Smooth muscle cell of the umbilical artery (primary cell): Measurements from ENCODE around the gene IFT80. TPM values are rescaled to one million over a fixed set of nuclear protein-coding genes. Genes with fewer than 3 reads are reported as not detected.

Experiments used
- total RNA-seq: library from RNA; depleted of rRNA; stranded (reverse); fragments of >200 nt; gene quantifications from 2 replicates; pipeline ENCODE4 v1.2.3, GENCODE V29; 2014

IFT80 gene
- 61.2 and 63.7 TPM in 2 replicates for total RNA-seq

DNA sequence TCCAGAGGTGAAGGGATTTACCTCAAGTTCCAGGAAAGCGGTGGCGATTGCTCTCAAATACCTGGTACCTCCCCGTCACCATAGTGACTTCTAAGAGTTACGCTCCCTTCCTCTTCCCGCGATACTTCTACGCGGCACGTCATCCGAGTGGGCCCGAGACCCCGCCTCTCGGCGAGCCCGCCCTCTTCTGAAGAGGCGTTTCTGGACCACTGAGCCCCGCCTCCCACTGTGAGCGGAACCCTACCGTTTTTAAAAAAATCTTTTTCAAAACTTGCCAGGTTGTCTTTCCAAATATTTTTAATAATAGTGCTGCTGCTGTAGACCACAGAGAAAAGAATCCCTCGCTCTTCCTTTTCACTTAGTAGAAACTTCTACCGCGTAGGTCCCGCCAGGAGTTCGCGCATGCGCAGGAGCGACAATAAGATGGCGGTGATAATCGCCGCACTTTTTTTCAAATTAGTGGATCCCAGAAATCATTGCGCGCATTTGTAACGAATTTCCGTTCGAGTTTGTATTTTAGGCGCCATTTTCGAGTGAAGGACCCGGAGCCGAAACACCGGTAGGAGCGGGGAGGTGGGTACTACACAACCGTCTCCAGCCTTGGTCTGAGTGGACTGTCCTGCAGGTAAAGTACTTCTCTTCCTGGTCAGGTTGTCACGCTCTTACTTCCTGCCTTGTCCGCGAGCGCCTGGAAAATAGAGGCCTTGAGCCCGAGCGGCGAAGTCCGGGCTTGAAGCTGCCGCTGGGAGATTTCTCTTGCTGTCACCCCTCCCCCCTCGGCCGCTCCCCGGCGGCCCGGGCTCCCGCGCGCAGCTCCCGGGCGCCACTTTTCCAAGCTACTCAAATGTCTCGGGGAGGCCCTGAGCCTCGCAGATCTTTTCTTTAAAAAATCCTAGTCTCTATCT, at the start of gene IFT80, which contains the start of gene SMC4:
Gene IFT80, minus strand, starts transcription at position 101 of the 905 bp plus-strand sequence. CDS start 14,625 bp downstream, outside the sequence.
Gene SMC4, plus strand, starts transcription at position 526 of the 905 bp plus-strand sequence. CDS start 1,177 bp downstream, outside the sequence.

DNA sequence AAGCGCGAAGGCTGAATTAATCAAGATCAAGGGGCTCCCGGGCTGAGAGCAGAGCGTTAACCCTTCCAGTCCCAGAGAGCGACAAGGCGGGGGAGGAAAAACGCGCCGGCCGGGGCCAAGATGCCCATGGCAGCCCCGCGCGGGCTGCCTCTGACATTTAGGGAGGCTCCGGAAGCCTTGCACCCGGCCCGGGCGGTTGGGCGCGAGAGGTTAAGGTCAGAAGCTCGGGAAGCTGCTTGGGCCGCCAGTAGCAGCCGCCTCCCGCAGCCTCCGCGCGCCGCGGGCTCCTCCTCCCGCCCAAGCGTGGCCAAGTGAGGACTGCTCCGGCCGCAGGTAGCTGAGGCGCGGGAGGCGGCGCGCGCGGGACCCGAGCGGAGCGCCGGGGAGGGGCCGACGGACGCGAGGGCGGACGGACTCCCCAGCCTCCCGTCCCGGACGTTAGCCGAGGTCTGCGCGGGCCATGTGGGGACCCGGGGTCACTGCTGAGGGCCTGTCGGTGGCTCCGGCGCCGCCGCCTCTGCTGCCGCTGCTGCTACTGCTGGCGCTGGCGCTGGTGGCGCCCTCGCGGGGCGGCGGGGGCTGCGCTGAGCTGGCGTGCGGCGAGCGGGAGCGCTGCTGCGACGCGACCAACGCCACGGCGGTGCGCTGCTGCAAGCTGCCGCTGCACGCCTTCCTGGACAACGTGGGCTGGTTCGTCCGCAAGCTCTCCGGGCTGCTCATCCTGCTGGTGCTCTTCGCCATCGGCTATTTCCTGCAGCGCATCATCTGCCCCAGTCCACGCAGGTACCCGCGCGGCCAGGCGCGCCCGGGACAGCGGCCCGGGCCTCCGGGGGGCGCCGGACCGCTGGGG, 173.6 kb downstream of the IFT80 start, which contains the start of gene C3orf80:
Gene C3orf80, plus strand, starts transcription at position 247 of the 850 bp plus-strand sequence. Its CDS starts 214 bp downstream, at position 461.

Other genes starting within 250 kb of the IFT80 start
- 3.6 and 7.1 TPM in 2 replicates for gene C3orf80, start 173.8 kb downstream of the IFT80 start, total RNA-seq
- 22.3 and 63.9 TPM in 2 replicates for gene SMC4, start 425 bp upstream of the IFT80 start, total RNA-seq
- 7.7 and 20.2 TPM in 2 replicates for gene TRIM59, start 50.6 kb upstream of the IFT80 start, total RNA-seq
- gene KPNA4, start 166.3 kb upstream of the IFT80 start, total RNA-seq, result 34.4 and 53.4 TPM in 2 replicates